HG03066 (cell line): ENCODE measurements around the gene CYB5B.

Experiments
- ATAC-seq: cut with Tn5 transposase; IDR thresholded peaks from one replicate; pipeline ENCODE4 v1.9.1; 2021; ENCODE audit warnings: low read depth; ENCODE audit not compliant: unreplicated experiment

Gene CYB5B

DNA sequence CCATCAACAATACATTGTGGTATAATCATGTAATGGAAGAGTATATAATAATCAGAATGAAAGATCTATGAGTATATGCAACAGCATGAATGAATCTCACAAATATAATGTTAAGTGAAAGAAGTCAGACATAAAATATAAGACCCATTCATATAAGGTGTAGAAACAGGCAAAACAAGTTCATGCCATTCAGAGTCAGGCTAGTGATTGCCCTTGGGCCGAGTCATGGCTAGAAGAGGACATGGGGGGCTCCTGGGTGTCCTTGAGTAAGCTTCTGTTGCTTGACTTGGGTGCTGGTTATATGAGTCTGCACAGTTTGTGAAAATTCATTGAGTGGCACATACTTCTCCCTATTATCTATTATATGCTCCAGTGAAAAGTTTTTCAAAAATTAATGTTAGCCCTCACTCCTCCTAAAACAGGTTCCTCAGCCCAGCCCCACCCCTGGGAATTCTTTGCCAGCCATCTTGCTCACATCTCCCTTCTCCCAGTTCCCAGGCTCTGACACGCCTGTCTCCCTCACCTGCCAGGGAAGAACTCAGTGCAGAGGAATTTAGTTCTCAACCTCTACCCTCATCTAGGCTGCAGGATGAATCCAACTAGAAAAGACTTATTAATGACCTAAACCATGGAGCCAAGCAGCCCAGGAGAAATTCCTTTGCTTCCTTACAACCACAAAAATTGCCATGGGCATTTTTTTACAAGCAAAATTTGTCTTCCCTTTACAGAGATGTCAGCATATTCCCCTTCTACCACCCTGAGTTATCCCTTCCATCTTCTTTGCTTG is 89.0 kb downstream of the CYB5B start:
- no peak for ATAC-seq

DNA sequence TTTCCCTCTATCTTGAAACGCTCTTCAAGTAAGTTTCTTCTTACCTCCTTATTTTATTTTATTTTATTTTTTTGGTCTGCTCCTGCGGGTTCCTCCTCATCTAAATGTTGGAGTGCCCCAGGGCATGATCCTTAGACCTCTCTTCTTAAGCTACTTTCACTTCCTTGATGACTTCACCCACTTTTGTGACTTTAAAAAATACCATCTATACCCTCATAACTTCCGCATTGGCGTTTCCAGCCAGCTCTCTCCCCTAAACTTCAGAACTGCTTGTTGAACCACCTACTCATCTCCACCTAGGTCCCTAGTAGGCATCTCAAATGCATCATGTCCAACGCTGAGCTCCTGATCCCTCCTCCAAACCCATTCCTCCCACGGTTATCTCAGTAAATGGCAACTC is 89.9 kb downstream of the CYB5B start:
- no peak for ATAC-seq
